Mucosa of rectum (tissue), 2 donors: Measurements from ENCODE around the gene PLIN1.

Experiments used
- H3K27ac ChIP-seq, 2 donors: one replicate each; pipeline ENCODE4 v1.7.0; 2013; ENCODE audit warnings: inconsistent platforms in 2 of 2, low read depth in 2 of 2, low read length in 2 of 2
- H3K27me3 ChIP-seq, 2 donors: one replicate each; pipeline ENCODE4 v1.7.0; 2013; ENCODE audit warnings: low read length in 2 of 2; ENCODE audit not compliant: control insufficient read depth in 2 of 2, insufficient read depth in 2 of 2
- H3K36me3 ChIP-seq, 2 donors: one replicate each; pipeline ENCODE4 v1.7.0; 2013; ENCODE audit warnings: low read length in 2 of 2; ENCODE audit not compliant: control insufficient read depth in 2 of 2, insufficient read depth in 2 of 2
- H3K4me1 ChIP-seq, 2 donors: one replicate each; pipeline ENCODE4 v1.7.0; 2013; ENCODE audit warnings: low read length in 2 of 2, mild to moderate bottlenecking in 1 of 2; ENCODE audit not compliant: control insufficient read depth in 2 of 2, insufficient read depth in 2 of 2
- H3K4me3 ChIP-seq, 2 donors: one replicate each; pipeline ENCODE4 v1.7.0; 2013; ENCODE audit warnings: low read length in 2 of 2
- H3K9ac ChIP-seq, 2 donors: one replicate each; pipeline ENCODE4 v1.7.0; 2013; ENCODE audit warnings: low read length in 2 of 2, low read depth in 1 of 2, mild to moderate bottlenecking in 1 of 2
- H3K9me3 ChIP-seq, 2 donors: one replicate each; pipeline ENCODE4 v1.7.0; 2013; ENCODE audit warnings: low read length in 2 of 2; ENCODE audit not compliant: control insufficient read depth in 2 of 2
- donor health status: healthy.
- donor health status: Normal muscosa, but diverticular disease.

PLIN1 gene

GRCh38 chr15:89672221-89673164 lies 6.7 kb downstream of the PLIN1 start:
- Histone ChIP-seq H3K27ac (no peak overlapping the region), H3K9ac (no peak overlapping the region), H3K4me3 (no peak overlapping the region), H3K36me3 (no peaks in the 10 kb centered on the region), H3K4me1 (peaks cover 0 to 5% of the 10 kb centered on the region in 2 donors), H3K9me3 (no peaks in the 10 kb centered on the region), H3K27me3 (no peaks in the 10 kb centered on the region)

- Histone ChIP-seq H3K4me3 (no peak overlapping the region), H3K9ac (no peak overlapping the region), H3K27ac (no peak overlapping the region), H3K27me3 (no peaks in the 10 kb centered on the region), H3K9me3 (no peaks in the 10 kb centered on the region), H3K4me1 (peaks cover 0 to 5% of the 10 kb centered on the region in 2 donors), H3K36me3 (no peaks in the 10 kb centered on the region)
Measured at GRCh38 chr15:89671687-89672086, 7.5 kb downstream of the PLIN1 start.

DNA sequence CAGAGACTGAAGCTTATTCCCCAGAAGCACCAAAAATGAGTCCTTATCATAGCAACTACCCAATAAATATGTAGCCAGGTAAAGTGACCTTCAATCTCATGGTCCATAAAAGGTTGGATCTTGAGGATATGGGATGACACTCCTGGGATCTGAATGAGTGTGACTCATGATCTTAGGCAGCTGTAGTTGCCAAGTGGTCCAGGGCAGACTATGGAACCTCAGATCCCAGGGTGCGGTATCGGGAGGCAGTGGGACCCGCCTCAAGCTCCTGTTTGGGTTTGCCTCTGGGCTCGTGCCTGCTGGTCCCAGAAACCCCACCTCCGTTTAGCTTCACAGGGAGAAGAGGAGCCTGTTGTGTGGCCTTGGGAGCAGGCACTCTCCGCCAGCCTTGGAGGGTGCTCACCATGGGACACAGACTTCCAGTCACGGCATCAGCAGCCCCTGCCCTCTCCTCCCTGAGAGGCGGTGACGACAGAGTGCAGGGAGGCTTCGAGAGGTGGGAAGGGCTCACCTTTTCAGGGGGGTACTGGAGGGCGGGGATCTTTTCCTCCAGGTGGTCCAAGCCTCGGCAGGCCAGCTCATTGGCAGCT lies 8.1 kb downstream of the PLIN1 start:
- H3K4me1 ChIP-seq, result peaks cover 2 to 5% of the 10 kb centered on the region in 2 donors
- H3K4me3 ChIP-seq, result no peak overlapping the region
- no peaks in the 10 kb centered on the region for H3K9me3 ChIP-seq
- no peaks in the 10 kb centered on the region for H3K36me3 ChIP-seq
- no peak overlapping the region for H3K9ac ChIP-seq
- H3K27ac ChIP-seq, result no peak overlapping the region
- no peaks in the 10 kb centered on the region for H3K27me3 ChIP-seq

- H3K36me3 ChIP-seq, result no peaks in the 10 kb centered on the region
- H3K9ac ChIP-seq, result no peak overlapping the region
- no peaks in the 10 kb centered on the region for H3K9me3 ChIP-seq
- H3K4me3 ChIP-seq, result no peak overlapping the region
- no peaks in the 10 kb centered on the region for H3K27me3 ChIP-seq
- no peak overlapping the region for H3K27ac ChIP-seq
- peaks cover 6 to 9% of the 10 kb centered on the region in 2 donors for H3K4me1 ChIP-seq
Measured at GRCh38 chr15:89669941-89670340, 9.2 kb downstream of the PLIN1 start.

GRCh38 chr15:89669309-89669865 lies 9.8 kb downstream of the PLIN1 start:
- no peak overlapping the region for H3K27ac ChIP-seq
- H3K27me3 ChIP-seq, result no peaks in the 10 kb centered on the region
- H3K4me1 ChIP-seq, result peaks cover 9 to 12% of the 10 kb centered on the region in 2 donors
- H3K9ac ChIP-seq, result no peak overlapping the region
- H3K36me3 ChIP-seq, result no peaks in the 10 kb centered on the region
- H3K9me3 ChIP-seq, result no peaks in the 10 kb centered on the region
- H3K4me3 ChIP-seq, result no peak overlapping the region

DNA sequence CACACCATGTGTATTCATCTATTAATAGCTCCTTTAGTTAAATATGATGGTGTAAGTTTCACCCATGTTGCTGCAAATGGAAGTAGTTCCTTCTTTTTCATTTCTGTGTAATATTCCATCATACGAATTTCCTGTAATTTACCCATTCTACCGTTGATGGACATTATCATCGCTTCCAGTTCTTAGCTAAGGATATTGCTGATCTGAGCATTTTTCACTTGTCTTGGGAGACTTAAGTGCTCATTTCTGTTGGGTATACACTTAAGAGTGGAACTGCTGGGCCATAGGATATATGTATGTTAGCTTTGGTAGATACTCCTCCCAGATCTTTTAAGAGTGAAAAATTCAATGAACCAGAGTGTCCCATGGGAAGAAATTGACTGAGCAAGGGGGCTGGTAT lies 11.0 kb downstream of the PLIN1 start:
- H3K36me3 ChIP-seq, result no peaks in the 10 kb centered on the region
- H3K27ac ChIP-seq, result no peak overlapping the region
- H3K27me3 ChIP-seq, result no peaks in the 10 kb centered on the region
- no peaks in the 10 kb centered on the region for H3K9me3 ChIP-seq
- H3K4me1 ChIP-seq, result peaks cover 10 to 15% of the 10 kb centered on the region in 2 donors
- H3K4me3 ChIP-seq, result no peak overlapping the region
- H3K9ac ChIP-seq, result no peak overlapping the region

DNA sequence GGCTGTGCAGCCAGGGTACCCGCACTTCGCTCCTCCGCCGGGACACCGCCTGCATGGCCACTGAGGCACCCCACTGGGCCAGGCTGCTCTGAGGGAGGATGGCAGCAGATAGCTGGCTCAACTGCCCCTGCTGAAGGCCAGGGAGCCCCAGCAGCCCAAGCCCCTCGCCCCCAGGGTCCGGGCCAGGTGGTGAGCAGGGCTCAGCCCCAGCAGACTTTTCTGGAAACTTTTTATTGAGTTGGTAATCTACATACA lies 11.5 kb downstream of the PLIN1 start:
- H3K9ac ChIP-seq, result no peak overlapping the region

DNA sequence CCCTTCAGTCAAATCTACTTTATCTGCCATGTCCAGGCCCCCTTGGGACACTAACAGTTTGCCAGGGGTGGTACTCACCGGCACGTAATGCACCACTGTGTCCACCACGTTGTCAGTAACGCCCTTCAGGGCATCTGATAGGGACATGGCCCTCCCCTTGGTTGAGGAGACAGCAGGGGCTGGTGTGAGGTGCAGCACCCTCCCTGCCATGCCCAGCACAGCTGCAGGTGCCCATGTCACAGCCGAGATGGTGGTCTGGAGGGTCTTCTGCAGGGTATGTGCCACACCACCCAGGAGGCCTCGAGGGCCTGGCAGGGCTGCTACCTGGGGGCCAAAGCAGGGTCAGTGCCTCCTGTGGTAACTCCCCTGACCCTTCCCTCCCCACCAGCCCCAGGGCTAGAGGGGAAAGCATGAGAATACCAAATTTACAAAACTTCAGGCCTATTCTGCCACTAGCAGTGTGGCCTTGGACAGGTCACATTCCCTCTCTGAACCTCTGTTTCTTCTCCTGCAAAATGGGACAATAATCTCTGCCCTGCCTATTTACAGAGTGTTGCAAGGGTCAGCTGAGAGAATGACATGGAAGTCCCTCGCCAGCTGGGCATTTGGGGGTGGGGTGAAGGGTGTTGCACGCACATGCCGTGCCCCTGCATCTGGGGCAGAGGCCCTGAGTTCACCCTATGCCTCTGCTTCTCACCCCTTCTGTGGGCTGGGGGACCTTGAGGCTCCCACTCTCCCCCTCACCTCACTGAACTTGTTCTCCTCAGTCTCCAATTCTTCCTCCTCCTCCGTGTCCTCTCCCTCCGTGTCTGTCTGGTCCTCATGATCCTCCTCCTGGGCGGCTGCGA lies 12.1 kb downstream of the PLIN1 start:
- Histone ChIP-seq H3K36me3 (no peaks in the 10 kb centered on the region), H3K9me3 (no peaks in the 10 kb centered on the region), H3K4me1 (peaks cover 19 to 26% of the 10 kb centered on the region in 2 donors), H3K9ac (no peak overlapping the region), H3K27me3 (peaks cover 0 to 3% of the 10 kb centered on the region in 2 donors), H3K4me3 (no peak overlapping the region), H3K27ac (no peak overlapping the region)

More for the DNA sequence above, 11.5 kb downstream of the PLIN1 start:
- peaks cover 15 to 20% of the 10 kb centered on the region in 2 donors for H3K4me1 ChIP-seq
- no peak overlapping the region for H3K4me3 ChIP-seq
- no peak overlapping the region for H3K27ac ChIP-seq
- H3K27me3 ChIP-seq, result peaks cover 0 to 3% of the 10 kb centered on the region in 2 donors
- no peaks in the 10 kb centered on the region for H3K9me3 ChIP-seq
- H3K36me3 ChIP-seq, result no peaks in the 10 kb centered on the region

- Histone ChIP-seq H3K9ac (peak overlapping the region in 1 of 2 donors; percentile 10), H3K36me3 (no peaks in the 10 kb centered on the region), H3K4me1 (peaks cover 19 to 24% of the 10 kb centered on the region in 2 donors), H3K9me3 (no peaks in the 10 kb centered on the region), H3K27ac (peak overlapping the region; percentile 61 to 71), H3K4me3 (peak overlapping the region; percentile 51 to 52), H3K27me3 (peaks cover 0 to 3% of the 10 kb centered on the region in 2 donors)
Measured at GRCh38 chr15:89666184-89666857, 12.8 kb downstream of the PLIN1 start.
